Transverse colon (tissue), 4 donors: ENCODE results near the gene KAZALD1. TPM values are rescaled to one million over a fixed set of nuclear protein-coding genes. Genes with fewer than 3 reads are reported as not detected.

Experiments
- DNase-seq: peaks from one replicate; pipeline ENCODE4 v3.0.0-alpha.2; 2019
- H3K27ac ChIP-seq, 4 donors: fragments of 200-600 bp; sonication (generic); 2 replicates each; pipeline ENCODE4 v1.5.1; 2016 to 2018; ENCODE audit warnings: inconsistent platforms in 4 of 4
- H3K27me3 ChIP-seq: fragments of 200-600 bp; sonication (generic); 2 replicates; pipeline ENCODE4 v1.5.1; 2017; ENCODE audit warnings: inconsistent platforms
- H3K36me3 ChIP-seq, 4 donors: fragments of 200-600 bp; sonication (generic); 2 replicates each; pipeline ENCODE4 v1.5.1; 2017 to 2019; ENCODE audit warnings: inconsistent platforms in 4 of 4
- H3K4me1 ChIP-seq, 4 donors: fragments of 200-600 bp; sonication (generic); 2 replicates each; pipeline ENCODE4 v1.5.1; 2017 to 2020; ENCODE audit warnings: inconsistent platforms in 4 of 4
- H3K4me3 ChIP-seq, 4 donors: fragments of 200-600 bp; sonication (generic); 1 replicate in 1 of 4; 2 replicates in 3 of 4; pipeline versions ENCODE4 v1.5.1 to v1.6.1; 2017 to 2019; ENCODE audit warnings: inconsistent platforms in 4 of 4
- H3K9me3 ChIP-seq, 2 donors: fragments of 200-600 bp; sonication (generic); 2 replicates each; pipeline ENCODE4 v1.5.1; 2017 to 2019; ENCODE audit warnings: inconsistent platforms in 2 of 2
- EP300 ChIP-seq: sonication (generic); formaldehyde crosslinking; IDR thresholded peaks from one replicate; pipeline ENCODE4 v1.6.1; 2017; ENCODE audit warnings: antibody characterized with exemption, low read depth
- POLR2A ChIP-seq: fragments of 450-650 bp; IDR thresholded peaks from one replicate; pipeline ENCODE4 v1.6.1; 2016; ENCODE audit warnings: antibody characterized with exemption, mild to moderate bottlenecking, moderate library complexity
- POLR2AphosphoS5 ChIP-seq, 3 donors: sonication (generic); formaldehyde crosslinking; IDR thresholded peaks; one replicate each; pipeline ENCODE4 v1.6.1; 2016; ENCODE audit warnings: antibody characterized with exemption in 3 of 3
- whole genome bisulfite sequencing, 2 donors: methylation state at CpG; one replicate each; pipeline ENCODE4 v1.1.5; 2018; ENCODE audit warnings: low coverage in 1 of 2; 5-methylcytosine and 5-hydroxymethylcytosine counted together
- in situ Hi-C, 4 donors: fragments of 200-750 bp; cut with MboI; loops; one replicate each; pipeline versions ENCODE4 v1.15.0 to v1.15.1; 2017; ENCODE audit warnings: low sequenced_read_pairs in 3 of 4, low pct_ligation_motif_present in 1 of 4, low pct_unique_long_range_greater_than_20kb in 1 of 4
- intact Hi-C: fragments of 100-400 bp; cut with DNase I; formaldehyde crosslinking; loops from one replicate; pipeline ENCODE4 v1.15.1; 2023; ENCODE audit warnings: low total_unique reads
- total RNA-seq, 4 donors: library from RNA; depleted of rRNA; stranded (reverse); fragments of >200 nt; gene quantifications; one replicate each; pipeline ENCODE4 v1.1.0, GENCODE V29; 2016
- TF ChIP-seq, protein P1 (sequence below), 5 experiments: fragments of 200-600 bp in 3 of 5; fragments of 450-650 bp in 2 of 5; sonication (generic) in 3 of 5; IDR thresholded peaks; 1 replicate in 2 of 5; 2 replicates in 3 of 5; pipeline ENCODE4 v1.5.1; 2016 to 2017; ENCODE audit warnings: antibody characterized with exemption in 5 of 5, inconsistent platforms in 3 of 5, mild to moderate bottlenecking in 2 of 5, moderate library complexity in 1 of 5

KAZALD1 gene
- total RNA-seq, 4 donors from 2014 or later, result 3.8 to 18.8 (median 10.0) TPM

DNA sequence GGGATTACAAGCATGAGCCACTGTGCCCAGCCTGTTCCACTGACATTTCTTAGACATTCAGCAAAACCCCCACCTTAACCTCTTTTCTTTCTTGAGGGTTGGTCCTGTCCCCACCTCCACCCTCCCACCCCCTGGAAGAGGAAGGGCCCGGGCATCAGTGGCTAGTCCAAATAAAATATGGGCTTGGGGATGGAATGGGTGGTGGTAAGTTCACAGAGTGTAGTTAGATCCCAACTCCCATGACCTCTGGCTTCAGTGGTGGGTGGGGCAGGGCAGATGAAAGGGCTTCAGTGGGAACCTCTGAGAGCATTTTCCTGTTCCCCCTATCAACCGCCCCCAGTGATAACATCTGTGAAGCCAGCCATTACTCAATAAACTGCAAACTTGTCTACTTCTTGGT, 20.9 kb upstream of the KAZALD1 start:
- 17 to 23% methylated on average over 1 to 2 of the region's 2 CpGs for WGBS, 2 donors
- H3K4me1 ChIP-seq, result peaks cover 6 to 25% (median 17%) of the 10 kb centered on the region in 4 donors
- no peak for DNase-seq
- TF ChIP-seq POLR2AphosphoS5 (IDR thresholded peaks at IDR 0.05) (no peak), POLR2A (no peak), EP300 (no peak)
- TF ChIP-seq, protein P1, sequence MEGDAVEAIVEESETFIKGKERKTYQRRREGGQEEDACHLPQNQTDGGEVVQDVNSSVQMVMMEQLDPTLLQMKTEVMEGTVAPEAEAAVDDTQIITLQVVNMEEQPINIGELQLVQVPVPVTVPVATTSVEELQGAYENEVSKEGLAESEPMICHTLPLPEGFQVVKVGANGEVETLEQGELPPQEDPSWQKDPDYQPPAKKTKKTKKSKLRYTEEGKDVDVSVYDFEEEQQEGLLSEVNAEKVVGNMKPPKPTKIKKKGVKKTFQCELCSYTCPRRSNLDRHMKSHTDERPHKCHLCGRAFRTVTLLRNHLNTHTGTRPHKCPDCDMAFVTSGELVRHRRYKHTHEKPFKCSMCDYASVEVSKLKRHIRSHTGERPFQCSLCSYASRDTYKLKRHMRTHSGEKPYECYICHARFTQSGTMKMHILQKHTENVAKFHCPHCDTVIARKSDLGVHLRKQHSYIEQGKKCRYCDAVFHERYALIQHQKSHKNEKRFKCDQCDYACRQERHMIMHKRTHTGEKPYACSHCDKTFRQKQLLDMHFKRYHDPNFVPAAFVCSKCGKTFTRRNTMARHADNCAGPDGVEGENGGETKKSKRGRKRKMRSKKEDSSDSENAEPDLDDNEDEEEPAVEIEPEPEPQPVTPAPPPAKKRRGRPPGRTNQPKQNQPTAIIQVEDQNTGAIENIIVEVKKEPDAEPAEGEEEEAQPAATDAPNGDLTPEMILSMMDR (IDR thresholded peaks at IDR 0.05), result no peak
- H3K27ac ChIP-seq, result no peak overlapping the region
- no peak overlapping the region for H3K4me3 ChIP-seq
- in situ Hi-C loops (no loop called here), intact Hi-C loops (no loop called here)
- H3K9me3 ChIP-seq, result no peaks in the 10 kb centered on the region
- H3K27me3 ChIP-seq, result no peaks in the 10 kb centered on the region
- peaks cover 0 to 8% (median 3%) of the 10 kb centered on the region in 4 donors for H3K36me3 ChIP-seq

GRCh38 chr10:101041252-101041761, 20.5 kb upstream of the KAZALD1 start:
- H3K4me1 ChIP-seq, result peaks cover 6 to 25% (median 17%) of the 10 kb centered on the region in 4 donors
- no peaks in the 10 kb centered on the region for H3K27me3 ChIP-seq
- 0 to 17% methylated on average over 2 to 6 of the region's 6 CpGs for WGBS, 2 donors
- no peak overlapping the region for H3K4me3 ChIP-seq
- peak overlapping the region in 3 of 4 donors; percentile 93 to 97 (median 95) for H3K27ac ChIP-seq
- intact Hi-C loops (no loop called here), in situ Hi-C loops (no loop called here)
- TF ChIP-seq EP300 (no peak), POLR2AphosphoS5 (IDR thresholded peaks at IDR 0.05) (no peak)
- TF ChIP-seq, protein P1 (IDR thresholded peaks at IDR 0.05), result peak; percentile 81 to 94 (median 85)
- H3K36me3 ChIP-seq, result peaks cover 0 to 8% (median 3%) of the 10 kb centered on the region in 4 donors
- H3K9me3 ChIP-seq, result no peaks in the 10 kb centered on the region
- peak; percentile 88 for DNase-seq

DNA sequence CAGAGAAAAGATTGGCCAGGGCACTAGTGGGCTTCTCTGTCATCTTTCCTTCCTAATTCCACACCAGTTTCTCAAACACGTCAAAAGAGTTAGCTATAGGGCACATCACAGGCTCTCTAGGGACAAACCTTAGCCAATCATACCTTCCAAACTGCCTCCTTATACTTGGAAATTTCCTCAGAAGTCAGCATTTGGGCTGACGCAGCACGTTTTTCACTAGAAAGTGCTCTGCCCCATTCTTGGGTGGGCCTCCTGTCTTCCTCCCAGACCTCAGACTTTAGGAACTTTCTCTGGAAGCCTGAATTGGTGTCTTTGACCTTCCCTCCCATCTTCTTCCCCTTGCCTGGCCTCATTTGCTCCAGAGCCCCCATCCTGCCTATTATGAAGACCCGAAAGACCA, 19.7 kb upstream of the KAZALD1 start:
- peaks cover 0 to 8% (median 3%) of the 10 kb centered on the region in 4 donors for H3K36me3 ChIP-seq
- in situ Hi-C loops, result no loop called here
- no peaks in the 10 kb centered on the region for H3K9me3 ChIP-seq
- H3K27ac ChIP-seq, result peak overlapping the region; percentile 88 to 97 (median 94)
- peaks cover 6 to 25% (median 17%) of the 10 kb centered on the region in 4 donors for H3K4me1 ChIP-seq
- H3K4me3 ChIP-seq, result peak overlapping the region in 3 of 4 donors; percentile 36 to 58 (median 41)
- no peak for DNase-seq
- WGBS, 2 donors, result 60 to 67% methylated on average over 4 of the region's 4 CpGs
- H3K27me3 ChIP-seq, result peaks cover 5% of the 10 kb centered on the region
- intact Hi-C loops, result no loop called here
- TF ChIP-seq POLR2A (no peak), EP300 (no peak), POLR2AphosphoS5 (IDR thresholded peaks at IDR 0.05) (no peak)
- TF ChIP-seq, protein P1 (IDR thresholded peaks at IDR 0.05), result no peak

DNA sequence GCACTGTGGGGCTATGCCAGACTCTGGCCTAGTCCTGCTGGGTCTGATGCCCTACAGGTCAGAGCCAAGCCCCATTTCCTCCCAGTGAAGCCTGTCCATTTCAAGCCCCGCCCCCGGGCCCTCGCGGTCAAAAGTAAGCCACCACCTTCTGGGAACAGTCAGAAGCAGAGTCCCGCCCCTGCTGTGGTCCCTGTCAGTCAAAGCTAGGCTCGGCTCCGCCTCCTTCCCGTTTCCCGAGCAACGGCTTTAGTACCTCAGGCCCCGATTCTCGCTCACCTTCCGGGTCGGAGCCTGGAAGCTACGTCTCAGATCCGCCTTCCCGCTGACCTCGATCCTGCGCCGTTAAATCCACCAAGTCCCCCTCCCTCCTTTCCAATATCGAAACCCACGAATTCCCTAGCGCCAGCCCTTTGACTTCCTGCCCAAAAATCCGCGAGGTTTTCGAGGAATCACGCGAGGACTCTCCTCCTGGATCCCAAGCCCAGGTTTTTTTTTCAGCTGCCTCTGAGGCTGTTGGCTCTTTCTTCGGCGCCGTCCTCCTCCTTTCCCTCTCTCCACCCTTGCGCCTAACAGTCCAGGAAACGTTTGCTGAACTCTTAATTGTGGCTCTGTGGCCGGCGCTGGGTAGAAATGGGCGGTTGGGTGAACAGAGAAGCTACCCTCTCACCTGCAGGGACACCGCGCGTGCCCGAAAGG, 19.0 kb upstream of the KAZALD1 start:
- H3K9me3 ChIP-seq, result no peaks in the 10 kb centered on the region
- peak overlapping the region; percentile 88 to 97 (median 94) for H3K27ac ChIP-seq
- DNase-seq, result peak; percentile 99
- peaks cover 0 to 1% (median 0%) of the 10 kb centered on the region in 4 donors for H3K36me3 ChIP-seq
- intact Hi-C loops (no loop called here), in situ Hi-C loops (no loop called here)
- H3K4me3 ChIP-seq, result peak overlapping the region in 3 of 4 donors; percentile 36 to 58 (median 41)
- TF ChIP-seq EP300 (no peak), POLR2A (peak; percentile 82), POLR2AphosphoS5 (IDR thresholded peaks at IDR 0.05) (peak; percentile 58 to 86 (median 80))
- TF ChIP-seq, protein P1 (IDR thresholded peaks at IDR 0.05), result peak in 1 of 5 experiments; percentile 24
- peaks cover 12% of the 10 kb centered on the region for H3K27me3 ChIP-seq
- WGBS, 2 donors, result 0 to 3% methylated on average over 9 to 40 of the region's 40 CpGs
- peaks cover 6 to 26% (median 17%) of the 10 kb centered on the region in 4 donors for H3K4me1 ChIP-seq
